Measurements from ENCODE around the gene STARD7.

DNA sequence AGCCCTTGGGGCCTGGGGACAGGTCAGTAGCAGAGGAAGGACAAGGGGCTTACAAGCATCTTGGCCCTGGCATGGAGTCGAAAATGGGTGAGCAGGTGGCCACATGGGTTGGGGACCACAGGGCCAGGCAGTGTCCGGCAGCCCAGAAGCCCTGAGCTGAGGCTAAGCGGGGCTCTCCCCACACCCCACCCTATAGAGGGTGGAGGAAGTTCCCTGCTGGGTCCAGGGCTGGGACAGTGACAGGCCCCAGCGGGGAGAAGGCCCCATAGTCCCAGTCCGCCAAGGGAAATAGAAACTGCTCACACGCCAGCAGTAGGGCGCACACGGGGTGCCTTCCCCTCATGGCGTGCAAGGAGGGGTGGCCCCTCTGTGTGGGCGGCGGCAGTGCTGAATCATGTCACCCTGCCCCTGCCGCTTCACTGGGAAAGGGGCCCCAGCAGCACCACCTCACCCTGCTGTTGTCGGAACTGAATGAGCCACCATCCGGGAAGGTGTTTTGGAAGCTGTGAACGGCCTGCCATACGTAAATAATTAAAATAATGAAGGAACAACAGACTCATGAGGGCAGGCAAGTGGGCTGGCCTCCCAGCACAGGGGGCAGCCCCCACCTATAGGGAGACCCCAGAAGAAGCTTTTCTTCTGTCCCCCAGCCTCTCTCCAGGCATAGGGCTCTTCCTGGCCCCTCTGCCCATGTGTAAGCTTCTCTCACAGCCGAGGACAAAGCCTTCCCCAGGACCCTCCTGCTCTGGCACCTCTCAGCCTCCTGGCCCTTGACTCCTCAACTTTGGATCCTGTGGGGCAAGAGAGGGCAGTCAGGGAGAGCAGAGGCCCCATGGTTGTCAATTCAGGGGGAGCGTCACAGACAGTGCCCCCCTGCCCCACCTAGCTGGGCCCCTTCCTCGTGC, 50.7 kb downstream of the STARD7 start:
- TF ChIP-seq EP300 (IDR thresholded peaks at IDR 0.05) = no peak
- no peak for TF ChIP-seq POLR2AphosphoS5 (IDR thresholded peaks at IDR 0.05)
- no peak for TF ChIP-seq POLR2A (IDR thresholded peaks at IDR 0.05)
